ENCODE data around the gene LRRN2.

DNA sequence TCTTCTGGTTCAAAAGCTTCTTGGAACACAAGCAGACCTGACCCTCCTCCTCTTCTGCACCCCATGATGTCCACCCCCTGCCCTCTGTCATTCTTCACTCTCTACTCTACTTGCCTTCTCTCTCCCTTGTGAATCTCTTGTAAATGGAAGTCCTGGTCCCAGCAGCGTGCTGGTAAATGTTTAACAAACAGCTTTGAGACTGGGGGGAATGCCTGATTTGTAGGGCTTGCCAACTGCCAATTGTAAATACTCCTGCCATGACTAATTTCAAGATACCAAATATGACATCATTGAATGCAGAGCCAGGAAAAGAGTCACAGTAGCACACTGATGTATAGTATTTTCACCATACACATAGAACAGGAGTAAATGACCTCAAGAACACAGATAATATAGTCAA, 40.9 kb upstream of the LRRN2 start:
- TF ChIP-seq, protein P1, sequence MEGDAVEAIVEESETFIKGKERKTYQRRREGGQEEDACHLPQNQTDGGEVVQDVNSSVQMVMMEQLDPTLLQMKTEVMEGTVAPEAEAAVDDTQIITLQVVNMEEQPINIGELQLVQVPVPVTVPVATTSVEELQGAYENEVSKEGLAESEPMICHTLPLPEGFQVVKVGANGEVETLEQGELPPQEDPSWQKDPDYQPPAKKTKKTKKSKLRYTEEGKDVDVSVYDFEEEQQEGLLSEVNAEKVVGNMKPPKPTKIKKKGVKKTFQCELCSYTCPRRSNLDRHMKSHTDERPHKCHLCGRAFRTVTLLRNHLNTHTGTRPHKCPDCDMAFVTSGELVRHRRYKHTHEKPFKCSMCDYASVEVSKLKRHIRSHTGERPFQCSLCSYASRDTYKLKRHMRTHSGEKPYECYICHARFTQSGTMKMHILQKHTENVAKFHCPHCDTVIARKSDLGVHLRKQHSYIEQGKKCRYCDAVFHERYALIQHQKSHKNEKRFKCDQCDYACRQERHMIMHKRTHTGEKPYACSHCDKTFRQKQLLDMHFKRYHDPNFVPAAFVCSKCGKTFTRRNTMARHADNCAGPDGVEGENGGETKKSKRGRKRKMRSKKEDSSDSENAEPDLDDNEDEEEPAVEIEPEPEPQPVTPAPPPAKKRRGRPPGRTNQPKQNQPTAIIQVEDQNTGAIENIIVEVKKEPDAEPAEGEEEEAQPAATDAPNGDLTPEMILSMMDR (IDR thresholded peaks at IDR 0.05; ENCODE audit: extremely low read depth in 1 of 2, insufficient read depth in 1 of 2, low read depth in 1 of 2, low read length in 2 of 2): no peak
- TF ChIP-seq POLR2AphosphoS5 (IDR thresholded peaks at IDR 0.05; ENCODE audit: insufficient read depth, low read depth, low read length): no peak
